Mesenchymal stem cell (in vitro differentiated cells and primary cell): ENCODE measurements around the gene TFAP2C.

ENCODE experiments used
- DNase-seq: peaks from one replicate; pipeline ENCODE4 v3.0.0-alpha.2; 2013
- H2AFZ ChIP-seq: one replicate; pipeline ENCODE4 v1.6.1; 2013; ENCODE audit warnings: low read depth, mild to moderate bottlenecking, control low read depth, inconsistent platforms, low read length, moderate library complexity
- H2AK5ac ChIP-seq: 2 replicates; pipeline ENCODE4 v1.6.1; 2013; ENCODE audit warnings: low read length, moderate library complexity, mild to moderate bottlenecking, inconsistent platforms; ENCODE audit not compliant: severe bottlenecking
- H2BK120ac ChIP-seq: one replicate; pipeline ENCODE4 v1.6.1; 2013; ENCODE audit warnings: low read depth, mild to moderate bottlenecking, inconsistent platforms, low read length, moderate library complexity
- H2BK12ac ChIP-seq, 2 experiments: one replicate each; pipeline ENCODE4 v1.6.1; 2013; ENCODE audit warnings: inconsistent platforms in 2 of 2, low read length in 2 of 2, mild to moderate bottlenecking in 2 of 2, moderate library complexity in 2 of 2, control low read depth in 1 of 2
- H2BK15ac ChIP-seq: one replicate; pipeline ENCODE4 v1.6.1; 2013; ENCODE audit warnings: mild to moderate bottlenecking, low read depth, inconsistent platforms; ENCODE audit not compliant: poor library complexity, severe bottlenecking
- H2BK5ac ChIP-seq: 2 replicates; pipeline ENCODE4 v1.6.1; 2013; ENCODE audit warnings: low read depth, mild to moderate bottlenecking, low read length, control low read depth, inconsistent platforms; ENCODE audit not compliant: poor library complexity, severe bottlenecking
- H3K14ac ChIP-seq, 2 experiments: one replicate each; pipeline ENCODE4 v1.6.1; 2013; ENCODE audit warnings: inconsistent platforms in 2 of 2, low read length in 2 of 2, control low read depth in 1 of 2, mild to moderate bottlenecking in 1 of 2, moderate library complexity in 1 of 2
- H3K18ac ChIP-seq, 2 experiments: one replicate each; pipeline ENCODE4 v1.6.1; 2013; ENCODE audit warnings: inconsistent platforms in 2 of 2, low read length in 2 of 2, control low read depth in 1 of 2, low read depth in 1 of 2, mild to moderate bottlenecking in 1 of 2
- H3K23ac ChIP-seq, 2 experiments: one replicate each; pipeline ENCODE4 v1.6.1; 2013; ENCODE audit warnings: inconsistent platforms in 2 of 2, low read length in 2 of 2, mild to moderate bottlenecking in 2 of 2, moderate library complexity in 2 of 2, control low read depth in 1 of 2
- H3K27ac ChIP-seq: 2 replicates; pipeline ENCODE4 v1.5.1; 2013; ENCODE audit warnings: mild to moderate bottlenecking, moderate library complexity, low read length, control low read depth, inconsistent platforms; ENCODE audit not compliant: poor library complexity, severe bottlenecking
- H3K27me3 ChIP-seq, 2 experiments: 2 replicates each; pipeline versions ENCODE4 v1.6.1 to v1.7.0; 2013; ENCODE audit warnings: low read length in 2 of 2, mild to moderate bottlenecking in 2 of 2, moderate library complexity in 2 of 2, control low read depth in 1 of 2, inconsistent platforms in 1 of 2; ENCODE audit not compliant: control insufficient read depth in 1 of 2, insufficient read depth in 1 of 2
- H3K36me3 ChIP-seq, 2 experiments: 2 replicates each; pipeline versions ENCODE4 v1.6.1 to v1.7.0; 2013; ENCODE audit warnings: low read length in 2 of 2, control low read depth in 1 of 2, inconsistent platforms in 1 of 2, low read depth in 1 of 2, mild to moderate bottlenecking in 1 of 2; ENCODE audit not compliant: insufficient read depth in 2 of 2, control insufficient read depth in 1 of 2
- H3K4ac ChIP-seq, 2 experiments: one replicate each; pipeline ENCODE4 v1.6.1; 2013; ENCODE audit warnings: inconsistent platforms in 2 of 2, low read length in 2 of 2, mild to moderate bottlenecking in 2 of 2, moderate library complexity in 2 of 2, control low read depth in 1 of 2, low read depth in 1 of 2
- H3K4me1 ChIP-seq: 2 replicates; pipeline ENCODE4 v1.6.1; 2013; ENCODE audit warnings: low read depth, low read length, control low read depth; ENCODE audit not compliant: control insufficient read depth, insufficient read depth
- H3K4me2 ChIP-seq: 2 replicates; pipeline ENCODE4 v1.6.1; 2013; ENCODE audit warnings: low read length, mild to moderate bottlenecking, inconsistent platforms; ENCODE audit not compliant: poor library complexity, severe bottlenecking
- H3K4me3 ChIP-seq, 2 experiments: 2 replicates each; pipeline versions ENCODE4 v1.5.1 to v1.7.0; 2013; ENCODE audit warnings: low read length in 2 of 2, mild to moderate bottlenecking in 2 of 2, control low read depth in 1 of 2, low read depth in 1 of 2; ENCODE audit not compliant: insufficient read depth in 1 of 2
- H3K79me1 ChIP-seq: replicated peaks from 2 replicates; pipeline ENCODE4 v1.6.1; 2013; ENCODE audit warnings: mild to moderate bottlenecking, control low read depth, low read length, inconsistent platforms; ENCODE audit not compliant: poor library complexity, severe bottlenecking
- H3K9ac ChIP-seq: 2 replicates; pipeline ENCODE4 v1.7.0; 2013; ENCODE audit warnings: mild to moderate bottlenecking, low read length, moderate library complexity
- H3K9me3 ChIP-seq: 2 replicates; pipeline ENCODE4 v1.7.0; 2013; ENCODE audit warnings: mild to moderate bottlenecking, low read length; ENCODE audit not compliant: control insufficient read depth
- H4K8ac ChIP-seq: one replicate; pipeline ENCODE4 v1.6.1; 2013; ENCODE audit warnings: inconsistent platforms, mild to moderate bottlenecking, low read length, moderate library complexity
- H4K91ac ChIP-seq: one replicate; pipeline ENCODE4 v1.6.1; 2013; ENCODE audit warnings: mild to moderate bottlenecking, low read length, inconsistent platforms
- WGBS: methylation state at CpG from one replicate; pipeline ENCODE4 v1.1.7; 2013; ENCODE audit warnings: mixed read lengths; 5-methylcytosine and 5-hydroxymethylcytosine counted together

Gene TFAP2C

DNA sequence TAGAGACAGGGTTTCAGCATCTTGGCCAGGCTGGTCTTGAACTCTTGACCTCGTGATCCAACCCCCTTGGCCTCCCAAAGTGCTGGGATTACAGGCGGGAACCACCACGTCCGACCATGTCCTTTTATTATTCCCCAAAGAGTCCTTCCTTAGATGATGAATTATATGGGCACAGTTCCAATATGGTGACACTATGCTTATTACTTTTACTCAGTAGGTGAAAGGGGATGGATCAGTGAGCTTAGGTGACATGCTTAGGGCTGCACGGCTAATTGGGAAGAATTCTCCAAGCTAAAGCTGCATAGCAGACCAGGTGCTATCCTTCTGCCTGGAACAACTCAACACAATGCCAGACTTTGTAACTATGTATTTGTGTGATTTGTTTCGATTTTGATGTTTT is 38.2 kb upstream of the TFAP2C start:
- Histone ChIP-seq H3K27ac (no peak overlapping the region), H2AK5ac (no peak overlapping the region), H3K4me1 (peaks cover 1% of the 10 kb centered on the region), H3K9me3 (no peaks in the 10 kb centered on the region), H3K9ac (no peak overlapping the region), H2AFZ (no peak overlapping the region), H2BK120ac (no peak overlapping the region), H3K18ac (no peak overlapping the region), H3K36me3 (no peaks in the 10 kb centered on the region), H3K79me1 (no peaks in the 10 kb centered on the region), H2BK5ac (no peak overlapping the region), H3K14ac (no peak overlapping the region), H2BK12ac (no peak overlapping the region), H3K23ac (no peak overlapping the region), H4K91ac (no peak overlapping the region), H2BK15ac (no peak overlapping the region), H3K4me3 (no peak overlapping the region), H4K8ac (no peak overlapping the region), H3K27me3 (peaks cover 0 to 19% of the 10 kb centered on the region in 2 experiments), H3K4ac (no peak overlapping the region), H3K4me2 (no peak overlapping the region)
- DNase-seq: no peak
- 62% methylated on average over 2 of the region's 6 CpGs for WGBS

GRCh38 chr20:56592211-56592610 is 36.9 kb upstream of the TFAP2C start:
- Histone ChIP-seq H4K91ac (no peak overlapping the region), H3K23ac (no peak overlapping the region), H3K4me1 (peaks cover 1% of the 10 kb centered on the region)

GRCh38 chr20:56592817-56593216 is 36.3 kb upstream of the TFAP2C start:
- H3K4me2 ChIP-seq: no peak overlapping the region
- H2AFZ ChIP-seq: no peak overlapping the region
- H3K14ac ChIP-seq: no peak overlapping the region
- H2AK5ac ChIP-seq: no peak overlapping the region
- H3K4me1 ChIP-seq: no peaks in the 10 kb centered on the region
- 84% methylated on average over 4 of the region's 6 CpGs for WGBS
- H2BK15ac ChIP-seq: no peak overlapping the region
- no peak overlapping the region for H3K4me3 ChIP-seq
- no peak overlapping the region for H3K27ac ChIP-seq
- no peaks in the 10 kb centered on the region for H3K36me3 ChIP-seq
- no peak overlapping the region for H2BK5ac ChIP-seq
- no peak overlapping the region for H4K91ac ChIP-seq
- H3K18ac ChIP-seq: no peak overlapping the region
- no peak overlapping the region for H3K23ac ChIP-seq
- H3K9me3 ChIP-seq: no peaks in the 10 kb centered on the region
- no peaks in the 10 kb centered on the region for H3K79me1 ChIP-seq
- H3K9ac ChIP-seq: no peak overlapping the region
- peaks cover 0 to 13% of the 10 kb centered on the region in 2 experiments for H3K27me3 ChIP-seq
- H2BK120ac ChIP-seq: no peak overlapping the region
- no peak overlapping the region for H2BK12ac ChIP-seq
- H3K4ac ChIP-seq: no peak overlapping the region
- H4K8ac ChIP-seq: no peak overlapping the region
- DNase-seq: no peak

More at GRCh38 chr20:56592211-56592610, 36.9 kb upstream of the TFAP2C start:
- no peak overlapping the region for H2BK12ac ChIP-seq
- no peak overlapping the region for H3K9ac ChIP-seq
- H3K4me2 ChIP-seq: no peak overlapping the region
- no peaks in the 10 kb centered on the region for H3K79me1 ChIP-seq
- H3K14ac ChIP-seq: no peak overlapping the region
- H3K4ac ChIP-seq: no peak overlapping the region
- no peak overlapping the region for H2BK5ac ChIP-seq
- no peak for DNase-seq
- H2AK5ac ChIP-seq: no peak overlapping the region
- no peak overlapping the region for H2AFZ ChIP-seq
- H2BK120ac ChIP-seq: no peak overlapping the region
- no peaks in the 10 kb centered on the region for H3K36me3 ChIP-seq
- H4K8ac ChIP-seq: no peak overlapping the region
- H3K27me3 ChIP-seq: peaks cover 0 to 18% of the 10 kb centered on the region in 2 experiments
- H2BK15ac ChIP-seq: no peak overlapping the region
- H3K27ac ChIP-seq: no peak overlapping the region
- H3K4me3 ChIP-seq: no peak overlapping the region
- H3K18ac ChIP-seq: no peak overlapping the region
- no peaks in the 10 kb centered on the region for H3K9me3 ChIP-seq

DNA sequence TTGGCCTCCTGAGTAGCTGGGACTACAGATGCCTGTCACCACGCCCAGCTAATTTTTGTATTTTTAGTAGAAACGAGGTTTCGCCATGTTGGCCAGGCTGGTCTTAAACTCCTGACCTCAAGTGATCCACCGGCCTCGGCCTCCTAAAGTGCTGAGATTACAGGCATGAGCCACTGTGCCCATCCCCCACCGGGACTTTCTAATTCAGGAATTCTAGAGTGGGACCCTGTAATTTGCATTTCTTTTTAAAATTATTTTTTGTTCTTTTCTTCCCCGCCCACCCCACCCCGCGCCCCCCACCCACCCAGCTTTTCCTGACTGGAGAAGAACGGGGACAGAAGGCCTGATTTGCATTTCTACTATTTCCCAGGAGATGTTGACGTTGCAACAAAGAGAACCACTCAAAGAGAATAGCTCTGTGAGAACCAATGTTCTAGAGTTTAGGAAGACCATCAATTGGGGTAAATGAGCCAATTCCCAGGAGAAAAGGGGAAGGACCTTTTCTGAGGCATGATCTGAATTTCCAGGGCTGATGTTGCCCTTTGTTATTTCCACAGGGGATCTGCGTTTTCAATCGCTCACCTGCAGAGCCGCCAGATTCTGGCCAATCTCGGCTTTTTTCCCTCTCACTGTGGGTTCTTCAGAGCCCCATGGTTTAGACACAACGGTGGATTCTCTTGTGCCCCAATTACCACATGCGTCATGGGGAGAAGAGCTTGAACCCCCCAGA is 33.2 kb upstream of the TFAP2C start:
- H3K14ac ChIP-seq: no peak overlapping the region
- H3K4ac ChIP-seq: no peak overlapping the region
- no peak overlapping the region for H3K23ac ChIP-seq
- peaks cover 0 to 16% of the 10 kb centered on the region in 2 experiments for H3K27me3 ChIP-seq
- H3K18ac ChIP-seq: no peak overlapping the region
- H4K91ac ChIP-seq: no peak overlapping the region
- H2BK15ac ChIP-seq: no peak overlapping the region
- no peaks in the 10 kb centered on the region for H3K4me1 ChIP-seq
- H2AK5ac ChIP-seq: no peak overlapping the region
- H3K9ac ChIP-seq: no peak overlapping the region
- no peak overlapping the region for H3K4me2 ChIP-seq
- 80% methylated on average over 13 of the region's 17 CpGs for WGBS
- H3K9me3 ChIP-seq: no peaks in the 10 kb centered on the region
- H2AFZ ChIP-seq: no peak overlapping the region
- no peak overlapping the region for H4K8ac ChIP-seq
- H3K4me3 ChIP-seq: no peak overlapping the region
- H2BK5ac ChIP-seq: no peak overlapping the region
- no peaks in the 10 kb centered on the region for H3K79me1 ChIP-seq
- DNase-seq: no peak
- no peak overlapping the region for H2BK120ac ChIP-seq
- no peak overlapping the region for H3K27ac ChIP-seq
- H2BK12ac ChIP-seq: no peak overlapping the region
- no peaks in the 10 kb centered on the region for H3K36me3 ChIP-seq
